ENCODE results near the gene FOCAD.

- TF ChIP-seq, protein P1, sequence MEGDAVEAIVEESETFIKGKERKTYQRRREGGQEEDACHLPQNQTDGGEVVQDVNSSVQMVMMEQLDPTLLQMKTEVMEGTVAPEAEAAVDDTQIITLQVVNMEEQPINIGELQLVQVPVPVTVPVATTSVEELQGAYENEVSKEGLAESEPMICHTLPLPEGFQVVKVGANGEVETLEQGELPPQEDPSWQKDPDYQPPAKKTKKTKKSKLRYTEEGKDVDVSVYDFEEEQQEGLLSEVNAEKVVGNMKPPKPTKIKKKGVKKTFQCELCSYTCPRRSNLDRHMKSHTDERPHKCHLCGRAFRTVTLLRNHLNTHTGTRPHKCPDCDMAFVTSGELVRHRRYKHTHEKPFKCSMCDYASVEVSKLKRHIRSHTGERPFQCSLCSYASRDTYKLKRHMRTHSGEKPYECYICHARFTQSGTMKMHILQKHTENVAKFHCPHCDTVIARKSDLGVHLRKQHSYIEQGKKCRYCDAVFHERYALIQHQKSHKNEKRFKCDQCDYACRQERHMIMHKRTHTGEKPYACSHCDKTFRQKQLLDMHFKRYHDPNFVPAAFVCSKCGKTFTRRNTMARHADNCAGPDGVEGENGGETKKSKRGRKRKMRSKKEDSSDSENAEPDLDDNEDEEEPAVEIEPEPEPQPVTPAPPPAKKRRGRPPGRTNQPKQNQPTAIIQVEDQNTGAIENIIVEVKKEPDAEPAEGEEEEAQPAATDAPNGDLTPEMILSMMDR (IDR thresholded peaks at IDR 0.05; ENCODE audit: low read length): no peak
- TF ChIP-seq EZH2 (IDR thresholded peaks at IDR 0.05; ENCODE audit: borderline replicate concordance, low read length): no peak
Observed at GRCh38 chr9:20689833-20690232, 5.8 kb downstream of the FOCAD start.
